ENCODE measurements around the gene UBE2O.

DNA sequence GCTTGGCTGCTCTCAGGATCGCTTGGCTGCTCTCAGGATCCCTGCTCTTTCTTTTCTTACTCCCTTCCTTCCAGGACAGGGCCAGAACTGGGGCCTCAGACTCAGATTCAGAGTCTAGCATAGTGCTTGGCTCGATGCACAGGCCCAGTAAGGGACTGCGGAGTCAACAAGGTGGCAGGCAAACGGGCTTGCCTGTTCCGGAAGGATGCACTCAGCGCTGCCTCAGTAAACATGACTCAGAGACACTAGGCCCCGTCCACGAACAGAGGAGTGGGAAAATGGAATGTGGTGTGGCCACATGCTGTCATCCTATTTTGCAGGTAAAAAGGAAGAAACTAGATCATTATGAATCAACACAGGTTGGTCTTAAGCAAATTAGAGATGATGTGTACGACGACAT lies 58.8 kb downstream of the UBE2O start:
- TF ChIP-seq KLF7 (tag by site-specific recombination; IDR thresholded peaks at IDR 0.05; ENCODE audit: borderline replicate concordance), result no peak
- no peak for TF ChIP-seq KLF16 (tag by site-specific recombination; IDR thresholded peaks at IDR 0.05)
- no peak for TF ChIP-seq RBAK (tag by site-specific recombination; IDR thresholded peaks at IDR 0.05)
- TF ChIP-seq ZNF10 (tag by site-specific recombination; IDR thresholded peaks at IDR 0.05), result no peak
- no peak for TF ChIP-seq ZNF585B (tag by site-specific recombination; IDR thresholded peaks at IDR 0.05)
- TF ChIP-seq, protein P1, sequence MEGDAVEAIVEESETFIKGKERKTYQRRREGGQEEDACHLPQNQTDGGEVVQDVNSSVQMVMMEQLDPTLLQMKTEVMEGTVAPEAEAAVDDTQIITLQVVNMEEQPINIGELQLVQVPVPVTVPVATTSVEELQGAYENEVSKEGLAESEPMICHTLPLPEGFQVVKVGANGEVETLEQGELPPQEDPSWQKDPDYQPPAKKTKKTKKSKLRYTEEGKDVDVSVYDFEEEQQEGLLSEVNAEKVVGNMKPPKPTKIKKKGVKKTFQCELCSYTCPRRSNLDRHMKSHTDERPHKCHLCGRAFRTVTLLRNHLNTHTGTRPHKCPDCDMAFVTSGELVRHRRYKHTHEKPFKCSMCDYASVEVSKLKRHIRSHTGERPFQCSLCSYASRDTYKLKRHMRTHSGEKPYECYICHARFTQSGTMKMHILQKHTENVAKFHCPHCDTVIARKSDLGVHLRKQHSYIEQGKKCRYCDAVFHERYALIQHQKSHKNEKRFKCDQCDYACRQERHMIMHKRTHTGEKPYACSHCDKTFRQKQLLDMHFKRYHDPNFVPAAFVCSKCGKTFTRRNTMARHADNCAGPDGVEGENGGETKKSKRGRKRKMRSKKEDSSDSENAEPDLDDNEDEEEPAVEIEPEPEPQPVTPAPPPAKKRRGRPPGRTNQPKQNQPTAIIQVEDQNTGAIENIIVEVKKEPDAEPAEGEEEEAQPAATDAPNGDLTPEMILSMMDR (tag by site-specific recombination; IDR thresholded peaks at IDR 0.05), result no peak
- TF ChIP-seq ZNF169 (tag by site-specific recombination; IDR thresholded peaks at IDR 0.05), result no peak
- TF ChIP-seq PRDM1 (tag by site-specific recombination; IDR thresholded peaks at IDR 0.05), result no peak
- TF ChIP-seq TCF7L2 (IDR thresholded peaks at IDR 0.05; ENCODE audit: borderline replicate concordance, low read depth, low read length), result no peak
